Activated CD4-positive, alpha-beta T cell treated with anti-CD3 and anti-CD28 coated beads, Interleukin-2, amount 50 U/mL, for 1 hour (primary cell): Measurements from ENCODE around the gene RBMS3.
"Not testable (repeated sequence)": the region's sequence is repeated elsewhere in the genome, so short reads cannot be mapped to it uniquely, and the experiment has no call there.

Experiments used
- DNase-seq: peaks from one replicate; pipeline ENCODE4 v3.0.0-alpha.2; 2020

RBMS3 gene

GRCh38 chr3:29280404-29281093, at the start of gene RBMS3:
TSS of gene RBMS3 (plus strand) at chr3:29281071.
- no peak for DNase-seq

GRCh38 chr3:29233126-29233525, 47.7 kb upstream of the RBMS3 start:
- not testable (repeated sequence) for DNase-seq

- DNase-seq = no peak
Measured at GRCh38 chr3:29236146-29236840, 44.6 kb upstream of the RBMS3 start.

- no peak for DNase-seq
Measured at GRCh38 chr3:29239376-29239775, 41.5 kb upstream of the RBMS3 start.

- DNase-seq = no peak
Measured at GRCh38 chr3:29240248-29240647, 40.6 kb upstream of the RBMS3 start.

- no peak for DNase-seq
Measured at GRCh38 chr3:29240887-29241286, 40.0 kb upstream of the RBMS3 start.

GRCh38 chr3:29241855-29242254, 39.0 kb upstream of the RBMS3 start:
- no peak for DNase-seq

- DNase-seq = no peak
Measured at GRCh38 chr3:29242296-29242695, 38.6 kb upstream of the RBMS3 start.

GRCh38 chr3:29245441-29245840, 35.4 kb upstream of the RBMS3 start:
- DNase-seq = no peak

GRCh38 chr3:29247088-29247745, 33.7 kb upstream of the RBMS3 start:
- no peak for DNase-seq

GRCh38 chr3:29249829-29250345, 31.0 kb upstream of the RBMS3 start:
- no peak for DNase-seq

GRCh38 chr3:29255854-29256696, 24.8 kb upstream of the RBMS3 start:
- DNase-seq = no peak

GRCh38 chr3:29258161-29258560, 22.7 kb upstream of the RBMS3 start:
- no peak for DNase-seq

- DNase-seq = no peak
Measured at GRCh38 chr3:29261119-29261518, 19.8 kb upstream of the RBMS3 start.

- DNase-seq = no peak
Measured at GRCh38 chr3:29263476-29263875, 17.4 kb upstream of the RBMS3 start.

- no peak for DNase-seq
Measured at GRCh38 chr3:29265509-29266072, 15.3 kb upstream of the RBMS3 start.

- DNase-seq = no peak
Measured at GRCh38 chr3:29267226-29267625, 13.6 kb upstream of the RBMS3 start.

GRCh38 chr3:29268651-29269050, 12.2 kb upstream of the RBMS3 start:
- no peak for DNase-seq

GRCh38 chr3:29270752-29271151, 10.1 kb upstream of the RBMS3 start:
- DNase-seq = no peak

GRCh38 chr3:29271475-29271874, 9.4 kb upstream of the RBMS3 start:
- no peak for DNase-seq

- DNase-seq = no peak
Measured at GRCh38 chr3:29274667-29275066, 6.2 kb upstream of the RBMS3 start.

GRCh38 chr3:29275309-29275708, 5.6 kb upstream of the RBMS3 start:
- no peak for DNase-seq

- DNase-seq = no peak
Measured at GRCh38 chr3:29277249-29277648, 3.6 kb upstream of the RBMS3 start.
